ENCODE results near the gene SFT2D1. TPM values are rescaled to one million over a fixed set of nuclear protein-coding genes. Genes with fewer than 3 reads are reported as not detected.
A peak's percentile ranks its signal among the peaks of the same experiment; 100 is the strongest.
"Not testable (repeated sequence)": the region's sequence is repeated elsewhere in the genome, so short reads cannot be mapped to it uniquely, and the experiment has no call there.

SFT2D1 gene
- 29.1 TPM for total RNA-seq (ENCODE audit: unreplicated experiment)
- long read RNA-seq, transcript SFT2D1-201 (8 exons, 1,079 nt) = major isoform, 12 of 15 reads
- long read RNA-seq, partial matches to known transcripts = 0 of 15 reads
- long read RNA-seq, other reads (novel, unspliced or antisense) = 3 of 15 reads

DNA sequence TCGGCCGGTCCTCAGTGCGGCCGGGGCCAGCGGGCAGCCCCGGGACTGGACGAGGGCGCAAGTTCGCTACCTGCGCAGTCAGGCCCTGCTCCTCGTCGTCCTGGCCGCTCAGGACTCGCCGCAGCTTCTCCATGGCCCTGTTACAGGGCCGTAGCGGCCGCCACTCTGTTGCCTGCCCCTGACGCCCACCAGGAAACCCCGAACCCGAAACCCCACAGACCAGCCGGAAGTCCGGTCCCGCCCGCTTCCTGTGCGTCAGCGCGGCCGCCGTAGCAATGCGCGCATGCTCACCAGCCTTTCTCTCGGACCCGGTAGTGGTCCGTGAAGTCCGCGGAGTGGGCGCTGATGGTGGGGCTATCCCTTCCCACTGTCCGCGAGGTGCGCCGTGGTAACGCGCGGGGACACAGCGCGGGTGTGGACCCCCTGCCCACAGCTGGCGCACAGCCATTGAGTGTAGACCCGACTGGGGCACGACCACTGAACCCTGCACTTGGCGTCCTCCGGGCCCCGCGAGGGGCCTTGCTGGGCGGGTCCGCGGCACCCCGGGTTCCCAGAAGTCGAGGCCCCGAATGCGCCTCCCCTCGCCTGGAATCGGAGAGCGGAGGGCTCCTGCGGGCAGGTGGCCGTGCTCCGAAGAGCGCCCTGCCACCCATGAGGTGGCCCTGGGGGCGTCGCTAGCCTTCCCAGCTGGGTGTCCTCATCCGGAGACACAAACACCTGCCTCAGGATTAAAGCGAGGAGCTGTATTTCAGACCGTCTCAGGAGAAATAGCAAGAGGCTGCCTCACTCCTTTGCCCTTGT is at the start of gene SFT2D1:
TSS of gene SFT2D1 (minus strand) at position 197 of the 801 bp plus-strand sequence. CDS start at position 133, 64 bp downstream.
- H3K27me3 Mint-ChIP-seq (ENCODE audit: unreplicated experiment) = peaks cover 13% of the 10 kb centered on the region
- H3K4me1 Mint-ChIP-seq (ENCODE audit: unreplicated experiment) = peaks cover 20% of the 10 kb centered on the region
- H3K4me3 Mint-ChIP-seq (ENCODE audit: unreplicated experiment) = peak within 1 kb of the TSS; percentile 97
- TF ChIP-seq, protein P1, sequence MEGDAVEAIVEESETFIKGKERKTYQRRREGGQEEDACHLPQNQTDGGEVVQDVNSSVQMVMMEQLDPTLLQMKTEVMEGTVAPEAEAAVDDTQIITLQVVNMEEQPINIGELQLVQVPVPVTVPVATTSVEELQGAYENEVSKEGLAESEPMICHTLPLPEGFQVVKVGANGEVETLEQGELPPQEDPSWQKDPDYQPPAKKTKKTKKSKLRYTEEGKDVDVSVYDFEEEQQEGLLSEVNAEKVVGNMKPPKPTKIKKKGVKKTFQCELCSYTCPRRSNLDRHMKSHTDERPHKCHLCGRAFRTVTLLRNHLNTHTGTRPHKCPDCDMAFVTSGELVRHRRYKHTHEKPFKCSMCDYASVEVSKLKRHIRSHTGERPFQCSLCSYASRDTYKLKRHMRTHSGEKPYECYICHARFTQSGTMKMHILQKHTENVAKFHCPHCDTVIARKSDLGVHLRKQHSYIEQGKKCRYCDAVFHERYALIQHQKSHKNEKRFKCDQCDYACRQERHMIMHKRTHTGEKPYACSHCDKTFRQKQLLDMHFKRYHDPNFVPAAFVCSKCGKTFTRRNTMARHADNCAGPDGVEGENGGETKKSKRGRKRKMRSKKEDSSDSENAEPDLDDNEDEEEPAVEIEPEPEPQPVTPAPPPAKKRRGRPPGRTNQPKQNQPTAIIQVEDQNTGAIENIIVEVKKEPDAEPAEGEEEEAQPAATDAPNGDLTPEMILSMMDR (IDR thresholded peaks at IDR 0.05; ENCODE audit: unreplicated experiment) = no peak
- H3K27ac Mint-ChIP-seq (ENCODE audit: unreplicated experiment) = peak within 1 kb of the TSS; percentile 99
- peaks cover 11% of the 10 kb centered on the region for H3K36me3 Mint-ChIP-seq (ENCODE audit: low read depth, unreplicated experiment)
- no peaks in the 10 kb centered on the region for H3K9me3 Mint-ChIP-seq (ENCODE audit: unreplicated experiment)
- peak; percentile 88 for DNase-seq (ENCODE audit: low spot score)

DNA sequence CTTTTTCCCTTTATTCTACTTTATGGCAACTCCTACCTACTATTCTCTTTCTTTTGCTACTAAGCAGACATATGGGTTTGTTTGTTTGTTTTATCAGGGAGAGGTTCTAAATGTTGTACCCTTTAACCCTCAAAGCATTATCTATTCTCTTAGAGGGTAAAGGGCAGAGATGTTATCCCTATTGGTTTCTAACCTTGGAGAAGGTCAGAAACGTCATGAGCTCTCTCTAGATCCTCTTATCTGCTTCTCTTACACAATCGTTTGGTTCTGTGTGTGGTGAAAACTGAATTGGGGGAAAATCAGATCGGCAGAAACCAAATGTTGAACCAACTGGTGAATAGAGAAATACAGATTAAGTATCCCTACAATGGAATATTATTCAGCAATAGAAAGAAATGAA is 46.8 kb upstream of the SFT2D1 start:
- no peak for DNase-seq (ENCODE audit: low spot score)
- peaks cover 2% of the 10 kb centered on the region for H3K27me3 Mint-ChIP-seq (ENCODE audit: unreplicated experiment)
- H3K9me3 Mint-ChIP-seq (ENCODE audit: unreplicated experiment) = no peaks in the 10 kb centered on the region
- no peak overlapping the region for H3K4me3 Mint-ChIP-seq (ENCODE audit: unreplicated experiment)
- no peaks in the 10 kb centered on the region for H3K36me3 Mint-ChIP-seq (ENCODE audit: low read depth, unreplicated experiment)
- no peaks in the 10 kb centered on the region for H3K4me1 Mint-ChIP-seq (ENCODE audit: unreplicated experiment)
- H3K27ac Mint-ChIP-seq (ENCODE audit: unreplicated experiment) = no peak overlapping the region
- TF ChIP-seq, protein P1 (IDR thresholded peaks at IDR 0.05; ENCODE audit: unreplicated experiment) = no peak

DNA sequence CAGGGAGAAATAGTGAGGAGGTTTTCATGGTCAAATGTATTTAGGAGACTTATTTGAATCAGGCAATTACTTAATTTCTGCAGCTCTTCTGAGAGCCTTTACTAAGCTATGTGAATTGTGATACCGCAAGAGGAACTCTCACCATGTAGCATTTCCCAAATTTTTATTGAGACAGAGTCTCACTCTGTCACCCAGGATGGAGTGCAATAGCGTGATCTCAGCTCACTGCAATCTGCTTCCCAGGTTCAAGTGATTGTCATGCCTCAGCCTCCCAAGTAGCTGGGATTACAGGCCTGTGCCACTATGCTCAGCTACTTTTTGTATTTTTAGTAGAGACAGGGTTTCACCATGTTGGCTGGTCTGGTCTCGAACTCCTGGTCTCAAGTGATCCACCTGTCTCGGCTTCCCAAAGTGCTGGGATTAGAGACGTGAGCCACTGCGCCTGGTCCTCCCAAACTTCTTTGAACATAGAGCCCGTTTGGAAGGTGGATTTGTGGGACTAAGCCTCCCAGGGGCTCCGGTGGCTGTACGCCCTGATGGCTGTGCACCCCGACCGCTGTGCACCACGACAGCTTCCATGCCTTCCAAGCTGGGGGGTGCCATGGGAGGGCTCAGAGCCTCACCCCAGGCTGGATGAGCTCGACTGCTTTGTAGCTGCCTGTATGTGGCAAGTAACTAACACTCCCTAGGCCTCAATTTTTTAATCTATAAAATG is 46.1 kb upstream of the SFT2D1 start:
- no peak for DNase-seq (ENCODE audit: low spot score)
- H3K4me3 Mint-ChIP-seq (ENCODE audit: unreplicated experiment) = no peak overlapping the region
- no peaks in the 10 kb centered on the region for H3K9me3 Mint-ChIP-seq (ENCODE audit: unreplicated experiment)
- H3K27ac Mint-ChIP-seq (ENCODE audit: unreplicated experiment) = no peak overlapping the region
- TF ChIP-seq, protein P1 (IDR thresholded peaks at IDR 0.05; ENCODE audit: unreplicated experiment) = no peak
- H3K36me3 Mint-ChIP-seq (ENCODE audit: low read depth, unreplicated experiment) = no peaks in the 10 kb centered on the region
- H3K27me3 Mint-ChIP-seq (ENCODE audit: unreplicated experiment) = no peaks in the 10 kb centered on the region
- no peaks in the 10 kb centered on the region for H3K4me1 Mint-ChIP-seq (ENCODE audit: unreplicated experiment)

DNA sequence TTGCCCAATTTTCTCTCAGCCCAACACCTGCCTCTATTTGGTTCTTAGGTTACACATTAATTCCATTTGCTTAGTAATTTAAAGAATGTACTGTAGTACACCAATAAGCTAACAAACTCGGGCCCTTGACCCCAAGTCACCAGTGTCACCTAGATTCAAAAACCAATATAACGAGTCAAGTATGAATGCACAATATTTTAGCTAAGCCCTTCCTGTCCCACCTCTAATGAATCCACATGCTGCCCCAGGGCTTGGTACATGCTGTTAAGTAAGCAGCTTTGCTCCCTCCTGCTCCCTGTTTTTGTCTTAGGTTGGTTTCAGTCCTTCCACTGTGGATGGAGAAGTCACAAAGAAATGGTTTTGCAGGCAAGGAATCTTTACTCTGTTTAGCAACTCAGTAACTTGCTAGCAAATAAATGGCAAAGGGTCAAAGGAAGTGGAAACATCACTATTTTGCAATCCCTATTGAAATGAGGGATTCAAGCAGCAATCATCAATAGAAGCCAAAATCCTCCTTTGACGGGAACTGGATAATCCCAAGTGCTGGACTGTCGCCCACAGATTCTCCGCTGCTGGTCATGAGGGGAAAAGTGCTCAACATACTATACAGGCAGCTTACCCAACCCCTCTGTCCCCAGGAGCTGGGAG is 45.4 kb upstream of the SFT2D1 start:
- no peak for DNase-seq (ENCODE audit: low spot score)
- H3K27ac Mint-ChIP-seq (ENCODE audit: unreplicated experiment) = no peak overlapping the region
- no peaks in the 10 kb centered on the region for H3K9me3 Mint-ChIP-seq (ENCODE audit: unreplicated experiment)
- no peaks in the 10 kb centered on the region for H3K4me1 Mint-ChIP-seq (ENCODE audit: unreplicated experiment)
- TF ChIP-seq, protein P1 (IDR thresholded peaks at IDR 0.05; ENCODE audit: unreplicated experiment) = no peak
- no peak overlapping the region for H3K4me3 Mint-ChIP-seq (ENCODE audit: unreplicated experiment)
- no peaks in the 10 kb centered on the region for H3K36me3 Mint-ChIP-seq (ENCODE audit: low read depth, unreplicated experiment)
- no peaks in the 10 kb centered on the region for H3K27me3 Mint-ChIP-seq (ENCODE audit: unreplicated experiment)

DNA sequence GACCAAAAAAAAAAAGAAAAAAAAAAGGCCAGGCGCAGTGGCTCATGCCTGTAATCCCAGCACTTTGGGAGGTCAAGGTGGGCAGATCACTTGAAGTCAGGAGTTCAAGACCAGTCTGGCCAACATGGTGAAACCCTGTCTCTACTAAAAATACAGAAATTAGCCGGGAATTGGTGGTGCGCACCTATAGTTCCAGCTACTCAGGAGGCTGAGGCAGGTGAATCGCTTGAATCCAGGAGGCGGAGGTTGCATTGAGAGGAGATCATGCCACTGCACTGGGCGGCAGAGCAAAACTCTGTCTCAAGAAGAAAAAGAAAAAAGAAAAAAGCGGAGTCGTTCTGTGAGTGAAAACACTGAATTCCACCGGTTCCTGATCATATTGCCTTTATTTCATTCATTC is 44.8 kb upstream of the SFT2D1 start:
- H3K4me1 Mint-ChIP-seq (ENCODE audit: unreplicated experiment); H3K4me3 Mint-ChIP-seq (ENCODE audit: unreplicated experiment); H3K27ac Mint-ChIP-seq (ENCODE audit: unreplicated experiment); H3K9me3 Mint-ChIP-seq (ENCODE audit: unreplicated experiment); DNase-seq (ENCODE audit: low spot score); H3K36me3 Mint-ChIP-seq (ENCODE audit: low read depth, unreplicated experiment); H3K27me3 Mint-ChIP-seq (ENCODE audit: unreplicated experiment): not testable (repeated sequence)
